HCT116 (cell line): ENCODE measurements around the gene MESD. TPM values are rescaled to one million over a fixed set of nuclear protein-coding genes. Genes with fewer than 3 reads are reported as not detected.
A peak's percentile ranks its signal among the peaks of the same experiment; 100 is the strongest.

Experiments
- ATAC-seq: fragments of 200-7000 bp; cut with Tn5 transposase; 2 replicates; pipeline ENCODE4 v1.9.1; 2020; ENCODE audit warnings: mild to moderate bottlenecking, moderate library complexity
- BruUV-seq: library from RNA; stranded (reverse); fragments of 400-500 nt; replicated peaks from 2 replicates; lab custom pipeline; 2021; lab: Mats Ljungman, UMichigan
- CTCF ChIA-PET: fragments of 300-600 bp; sonication (Branson Sonifier 250); formaldehyde crosslinking; loops from one replicate; lab custom pipeline; 2021; ENCODE audit warnings: antibody characterized with exemption; lab: Charles Lee
- POLR2A ChIA-PET: fragments of 300-600, 350-600 bp; sonication (Branson Sonifier 250); formaldehyde crosslinking; loops from one replicate; lab custom pipeline; 2021; ENCODE audit warnings: antibody characterized with exemption; lab: Charles Lee
- RAD21 ChIA-PET, 2 experiments: fragments of 300-600 bp; sonication (Branson Sonifier 250); formaldehyde crosslinking; loops; one replicate each; lab custom pipeline; 2023; ENCODE audit warnings: low total read pairs in 2 of 2; ENCODE audit not compliant: uncharacterized antibody in 2 of 2, unreplicated experiment in 2 of 2, low non-redundant PET in 1 of 2; lab: Charles Lee
- DNase-seq: peaks from one replicate; pipeline ENCODE4 v3.0.0-alpha.2; 2010; ENCODE audit warnings: low read depth, low spot score
- H2AFZ ChIP-seq: fragments of 200-600 bp; shearing (Covaris generic), sonication (generic); 2 replicates; pipeline ENCODE4 v1.6.1; 2017; ENCODE audit warnings: low read depth, mixed run types, mixed read lengths, antibody characterized with exemption, low read length; ENCODE audit not compliant: poor library complexity, severe bottlenecking
- H3K27ac ChIP-seq: 2 replicates; pipeline ENCODE4 v1.5.1; 2012; ENCODE audit warnings: low read depth, low read length
- H3K27me3 ChIP-seq: fragments of 200-600 bp; sonication (generic); 2 replicates; pipeline ENCODE4 v1.6.1; 2016; ENCODE audit warnings: mixed run types, low read length, mixed read lengths; ENCODE audit not compliant: insufficient read depth
- H3K36me3 ChIP-seq, 2 experiments: fragments of 200-500 bp in 1 of 2; fragments of 200-600 bp in 1 of 2; sonication (Bioruptor generic) in 1 of 2; sonication (generic) in 1 of 2; 2 replicates each; pipeline versions ENCODE4 v1.5.1 to v1.6.1; 2014 to 2016; ENCODE audit warnings: low read length in 2 of 2, inconsistent platforms in 1 of 2, mixed read lengths in 1 of 2, mixed run types in 1 of 2; ENCODE audit not compliant: insufficient read depth in 2 of 2, control insufficient read depth in 1 of 2
- H3K4me1 ChIP-seq, 2 experiments: fragments of 200-600 bp in 1 of 2; sonication (generic) in 1 of 2; 2 replicates each; pipeline versions ENCODE4 v1.5.1 to v1.6.1; 2012 to 2017; ENCODE audit warnings: low read length in 2 of 2, inconsistent platforms in 1 of 2, mild to moderate bottlenecking in 1 of 2, mixed read lengths in 1 of 2, mixed run types in 1 of 2, moderate library complexity in 1 of 2; ENCODE audit not compliant: insufficient read depth in 2 of 2, control insufficient read depth in 1 of 2
- H3K4me2 ChIP-seq: fragments of 200-600 bp; sonication (generic); 2 replicates; pipeline ENCODE4 v1.6.1; 2017; ENCODE audit warnings: mixed run types, low read length, mixed read lengths
- H3K4me3 ChIP-seq, 2 experiments: fragments of 200-600 bp in 1 of 2; sonication (generic) in 1 of 2; replicated peaks in 1 of 2; 2 replicates each; pipeline ENCODE4 v1.5.1; 2011 to 2016; ENCODE audit warnings: low read length in 2 of 2, control low read depth in 1 of 2, low read depth in 1 of 2, mild to moderate bottlenecking in 1 of 2, mixed read lengths in 1 of 2, mixed run types in 1 of 2
- H3K79me2 ChIP-seq: fragments of 200-600 bp; sonication (generic); 2 replicates; pipeline ENCODE4 v1.6.1; 2017; ENCODE audit warnings: mild to moderate bottlenecking, mixed run types, low read length, moderate library complexity, mixed read lengths; ENCODE audit not compliant: insufficient read depth
- H3K9ac ChIP-seq: fragments of 200-600 bp; sonication (generic); 2 replicates; pipeline ENCODE4 v1.6.1; 2016; ENCODE audit warnings: low read length, mixed read lengths
- H3K9me2 ChIP-seq: fragments of 200-600 bp; sonication (generic), shearing (Covaris generic); 2 replicates; pipeline ENCODE4 v1.6.1; 2017; ENCODE audit warnings: mixed run types, mild to moderate bottlenecking, moderate library complexity; ENCODE audit not compliant: insufficient read depth
- H3K9me3 ChIP-seq, 2 experiments: fragments of 200-500 bp in 1 of 2; fragments of 200-600 bp in 1 of 2; sonication (Bioruptor generic) in 1 of 2; sonication (generic) in 1 of 2; 2 replicates each; pipeline ENCODE4 v1.6.1; 2014 to 2017; ENCODE audit warnings: low read length in 2 of 2, mixed read lengths in 2 of 2, inconsistent platforms in 1 of 2, low read depth in 1 of 2, mild to moderate bottlenecking in 1 of 2, mixed run types in 1 of 2, moderate library complexity in 1 of 2; ENCODE audit not compliant: control insufficient read depth in 1 of 2, insufficient read depth in 1 of 2
- H4K20me1 ChIP-seq: fragments of 200-600 bp; sonication (generic), shearing (Covaris generic); 2 replicates; pipeline ENCODE4 v1.6.1; 2017; ENCODE audit warnings: mixed run types, mild to moderate bottlenecking, moderate library complexity; ENCODE audit not compliant: insufficient read depth
- CBX3 ChIP-seq: IDR thresholded peaks from 2 replicates; pipeline ENCODE4 v1.6.1; 2012; ENCODE audit warnings: low read depth
- CEBPB ChIP-seq: IDR thresholded peaks from 2 replicates; pipeline ENCODE4 v1.6.1; 2012; ENCODE audit warnings: low read depth
- EGR1 ChIP-seq: IDR thresholded peaks from 2 replicates; pipeline ENCODE4 v1.6.1; 2012; ENCODE audit warnings: low read depth
- EZH2 ChIP-seq: fragments of 200-600 bp; sonication (generic); IDR thresholded peaks from 2 replicates; pipeline ENCODE4 v1.6.1; 2017; ENCODE audit warnings: antibody characterized with exemption, mixed run types
- EZH2phosphoT487 ChIP-seq: fragments of 200-600 bp; IDR thresholded peaks from 2 replicates; pipeline ENCODE4 v1.6.1; 2018; ENCODE audit warnings: antibody characterized with exemption, borderline replicate concordance
- FOSL1 ChIP-seq: IDR thresholded peaks from 2 replicates; pipeline ENCODE4 v1.6.1; 2012; ENCODE audit warnings: low read depth
- POLR2A ChIP-seq: IDR thresholded peaks from 2 replicates; pipeline ENCODE4 v1.7.0; 2011; ENCODE audit warnings: borderline replicate concordance; ENCODE audit not compliant: insufficient read depth, insufficient read length; ENCODE audit errors: extremely low read depth
- POLR2AphosphoS5 ChIP-seq: IDR thresholded peaks from 2 replicates; pipeline ENCODE4 v1.6.1; 2011; ENCODE audit warnings: mild to moderate bottlenecking, low read depth, low read length, moderate library complexity
- RAD21 ChIP-seq: IDR thresholded peaks from 2 replicates; pipeline ENCODE4 v1.6.1; 2012; ENCODE audit warnings: low read depth, mild to moderate bottlenecking
- SIN3A ChIP-seq: IDR thresholded peaks from 2 replicates; pipeline ENCODE4 v1.6.1; 2012; ENCODE audit warnings: low read depth
- SP1 ChIP-seq: IDR thresholded peaks from 2 replicates; pipeline ENCODE4 v1.6.1; 2012; ENCODE audit warnings: low read depth
- SRF ChIP-seq: IDR thresholded peaks from 2 replicates; pipeline ENCODE4 v1.6.1; 2012; ENCODE audit warnings: low read depth
- YY1 ChIP-seq: IDR thresholded peaks from 2 replicates; pipeline ENCODE4 v1.6.1; 2011; ENCODE audit warnings: low read length, low read depth, moderate library complexity, mild to moderate bottlenecking; ENCODE audit not compliant: insufficient replicate concordance; ENCODE audit errors: extremely low read depth
- ZFX ChIP-seq: fragments of 450-650 bp; IDR thresholded peaks from 2 replicates; pipeline ENCODE4 v1.6.1; 2017
- ZNF274 ChIP-seq: fragments of 200-500 bp; sonication (Bioruptor generic); IDR thresholded peaks from 2 replicates; pipeline ENCODE4 v1.6.1; 2014; ENCODE audit warnings: mild to moderate bottlenecking, low read depth, low read length, inconsistent platforms
- intact Hi-C: fragments of 100-400 bp; cut with micrococcal nuclease; formaldehyde crosslinking; loops from 2 replicates; pipeline ENCODE4 v1.10.0; 2022
- total RNA-seq: library from RNA; stranded (reverse); gene quantifications from one replicate; pipeline ENCODE4 v1.2.1, GENCODE V29; 2021; ENCODE audit not compliant: unreplicated experiment
- TF ChIP-seq, protein P1 (sequence below): IDR thresholded peaks from 2 replicates; pipeline ENCODE4 v1.6.1; 2012
- TF ChIP-seq, protein P2 (sequence below), 3 experiments: fragments of 200-600 bp in 1 of 3; sonication (generic) in 1 of 3; IDR thresholded peaks in 2 of 3; conservative IDR thresholded peaks in 1 of 3; 2 replicates each; pipeline ENCODE4 v1.5.1; 2012 to 2017; ENCODE audit warnings: low read depth in 2 of 3, low read length in 2 of 3, antibody characterized with exemption in 1 of 3, borderline replicate concordance in 1 of 3, control low read depth in 1 of 3, mild to moderate bottlenecking in 1 of 3, mixed read lengths in 1 of 3, mixed run types in 1 of 3, moderate library complexity in 1 of 3; ENCODE audit not compliant: insufficient read depth in 1 of 3
- TF ChIP-seq, protein P3 (sequence below): IDR thresholded peaks from 2 replicates; pipeline ENCODE4 v1.6.1; 2011; ENCODE audit warnings: mild to moderate bottlenecking, low read length, moderate library complexity; ENCODE audit not compliant: insufficient replicate concordance; ENCODE audit errors: extremely low read depth
- TF ChIP-seq, protein P4 (sequence below): IDR thresholded peaks from 2 replicates; pipeline ENCODE4 v1.6.1; 2012
- TF ChIP-seq, protein P5 (sequence below): IDR thresholded peaks from 2 replicates; pipeline ENCODE4 v1.6.1; 2012; ENCODE audit warnings: low read depth

Gene MESD
- total RNA-seq, 1 experiment from 2014 or later = 22.5 TPM

DNA sequence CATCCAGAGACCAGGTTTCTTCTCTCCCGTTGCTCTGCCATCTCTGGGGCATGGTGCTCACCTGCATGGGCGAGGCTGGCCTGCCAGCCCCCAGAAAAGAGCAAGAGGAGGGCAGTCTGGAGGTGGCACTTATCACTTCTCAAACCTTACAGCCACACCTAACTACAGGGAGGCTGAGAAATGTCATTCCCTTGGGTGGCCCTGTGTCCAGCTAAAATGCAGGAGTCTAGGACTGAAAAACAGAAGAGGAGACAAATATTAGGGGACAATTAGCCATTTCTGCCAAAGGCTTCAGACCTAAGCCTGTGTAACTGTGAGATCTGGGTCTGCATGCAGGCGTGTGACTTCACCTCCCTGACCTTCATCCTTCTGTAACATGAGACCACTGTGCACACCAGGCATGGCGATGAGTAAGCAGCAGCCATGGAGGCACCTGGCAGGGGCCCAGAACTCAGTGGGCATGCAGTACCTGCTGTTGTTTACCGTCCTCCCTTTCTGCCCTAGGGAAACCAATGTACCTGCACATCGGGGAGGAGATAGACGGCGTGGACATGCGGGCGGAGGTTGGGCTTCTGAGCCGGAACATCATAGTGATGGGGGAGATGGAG, 83.4 kb downstream of the MESD start:
- ChIA-PET POLR2A (interaction anchor here (0.6 kb wide), 1 partner anchor 49 kb away, joined by 3 read pairs; no protein-coding TSS in a partner anchor), CTCF (no interaction called here), RAD21 (no interaction called here)
- no TSS peak for BruUV-seq
- Histone ChIP-seq H3K27me3 (no peaks in the 10 kb centered on the region), H3K79me2 (no peaks in the 10 kb centered on the region), H3K9me2 (no peaks in the 10 kb centered on the region), H2AFZ (no peak overlapping the region), H3K36me3 (no peaks in the 10 kb centered on the region; a peak in 1 of 4 replicates), H3K9ac (no peak overlapping the region), H3K4me1 (peaks cover 17 to 25% of the 10 kb centered on the region in 2 experiments), H3K4me3 (peak overlapping the region in 1 of 2 experiments; percentile 3; a peak in 1 of 4 replicates), H3K9me3 (peaks cover 5 to 6% of the 10 kb centered on the region in 2 experiments; a peak in 3 of 4 replicates), H3K27ac (peak overlapping the region; percentile 47), H3K4me2 (peak overlapping the region; percentile 56), H4K20me1 (no peaks in the 10 kb centered on the region)
- intact Hi-C loops = no loop called here
- DNase-seq = peak; percentile 44
- ATAC-seq = peak; percentile 91
- TF ChIP-seq EGR1 (no peak), POLR2A (no peak), SP1 (peak; percentile 68), FOSL1 (peak; percentile 64), EZH2 (no peak), SRF (no peak), CBX3 (peak; percentile 60), YY1 (peak; percentile 82), RAD21 (no peak), CEBPB (no peak), SIN3A (no peak; the same call in 1 of the 2 replicates), ZNF274 (no peak), ZFX (no peak), EZH2phosphoT487 (no peak), POLR2AphosphoS5 (peak; percentile 41; the same call in 1 of the 2 replicates)
- TF ChIP-seq, protein P1, sequence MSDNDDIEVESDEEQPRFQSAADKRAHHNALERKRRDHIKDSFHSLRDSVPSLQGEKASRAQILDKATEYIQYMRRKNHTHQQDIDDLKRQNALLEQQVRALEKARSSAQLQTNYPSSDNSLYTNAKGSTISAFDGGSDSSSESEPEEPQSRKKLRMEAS = peak; percentile 77
- TF ChIP-seq, protein P2, sequence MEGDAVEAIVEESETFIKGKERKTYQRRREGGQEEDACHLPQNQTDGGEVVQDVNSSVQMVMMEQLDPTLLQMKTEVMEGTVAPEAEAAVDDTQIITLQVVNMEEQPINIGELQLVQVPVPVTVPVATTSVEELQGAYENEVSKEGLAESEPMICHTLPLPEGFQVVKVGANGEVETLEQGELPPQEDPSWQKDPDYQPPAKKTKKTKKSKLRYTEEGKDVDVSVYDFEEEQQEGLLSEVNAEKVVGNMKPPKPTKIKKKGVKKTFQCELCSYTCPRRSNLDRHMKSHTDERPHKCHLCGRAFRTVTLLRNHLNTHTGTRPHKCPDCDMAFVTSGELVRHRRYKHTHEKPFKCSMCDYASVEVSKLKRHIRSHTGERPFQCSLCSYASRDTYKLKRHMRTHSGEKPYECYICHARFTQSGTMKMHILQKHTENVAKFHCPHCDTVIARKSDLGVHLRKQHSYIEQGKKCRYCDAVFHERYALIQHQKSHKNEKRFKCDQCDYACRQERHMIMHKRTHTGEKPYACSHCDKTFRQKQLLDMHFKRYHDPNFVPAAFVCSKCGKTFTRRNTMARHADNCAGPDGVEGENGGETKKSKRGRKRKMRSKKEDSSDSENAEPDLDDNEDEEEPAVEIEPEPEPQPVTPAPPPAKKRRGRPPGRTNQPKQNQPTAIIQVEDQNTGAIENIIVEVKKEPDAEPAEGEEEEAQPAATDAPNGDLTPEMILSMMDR (IDR thresholded peaks at IDR 0.05 in 2 of 3, conservative IDR thresholded peaks at IDR 0.05 in 1 of 3; ENCODE audit: borderline replicate concordance in 1 of 3, insufficient read depth in 1 of 3, low read depth in 2 of 3, low read length in 2 of 3) = no peak
- TF ChIP-seq, protein P3, sequence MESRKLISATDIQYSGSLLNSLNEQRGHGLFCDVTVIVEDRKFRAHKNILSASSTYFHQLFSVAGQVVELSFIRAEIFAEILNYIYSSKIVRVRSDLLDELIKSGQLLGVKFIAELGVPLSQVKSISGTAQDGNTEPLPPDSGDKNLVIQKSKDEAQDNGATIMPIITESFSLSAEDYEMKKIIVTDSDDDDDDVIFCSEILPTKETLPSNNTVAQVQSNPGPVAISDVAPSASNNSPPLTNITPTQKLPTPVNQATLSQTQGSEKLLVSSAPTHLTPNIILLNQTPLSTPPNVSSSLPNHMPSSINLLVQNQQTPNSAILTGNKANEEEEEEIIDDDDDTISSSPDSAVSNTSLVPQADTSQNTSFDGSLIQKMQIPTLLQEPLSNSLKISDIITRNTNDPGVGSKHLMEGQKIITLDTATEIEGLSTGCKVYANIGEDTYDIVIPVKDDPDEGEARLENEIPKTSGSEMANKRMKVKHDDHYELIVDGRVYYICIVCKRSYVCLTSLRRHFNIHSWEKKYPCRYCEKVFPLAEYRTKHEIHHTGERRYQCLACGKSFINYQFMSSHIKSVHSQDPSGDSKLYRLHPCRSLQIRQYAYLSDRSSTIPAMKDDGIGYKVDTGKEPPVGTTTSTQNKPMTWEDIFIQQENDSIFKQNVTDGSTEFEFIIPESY = no peak
- TF ChIP-seq, protein P4, sequence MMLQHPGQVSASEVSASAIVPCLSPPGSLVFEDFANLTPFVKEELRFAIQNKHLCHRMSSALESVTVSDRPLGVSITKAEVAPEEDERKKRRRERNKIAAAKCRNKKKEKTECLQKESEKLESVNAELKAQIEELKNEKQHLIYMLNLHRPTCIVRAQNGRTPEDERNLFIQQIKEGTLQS = no peak
- TF ChIP-seq, protein P5, sequence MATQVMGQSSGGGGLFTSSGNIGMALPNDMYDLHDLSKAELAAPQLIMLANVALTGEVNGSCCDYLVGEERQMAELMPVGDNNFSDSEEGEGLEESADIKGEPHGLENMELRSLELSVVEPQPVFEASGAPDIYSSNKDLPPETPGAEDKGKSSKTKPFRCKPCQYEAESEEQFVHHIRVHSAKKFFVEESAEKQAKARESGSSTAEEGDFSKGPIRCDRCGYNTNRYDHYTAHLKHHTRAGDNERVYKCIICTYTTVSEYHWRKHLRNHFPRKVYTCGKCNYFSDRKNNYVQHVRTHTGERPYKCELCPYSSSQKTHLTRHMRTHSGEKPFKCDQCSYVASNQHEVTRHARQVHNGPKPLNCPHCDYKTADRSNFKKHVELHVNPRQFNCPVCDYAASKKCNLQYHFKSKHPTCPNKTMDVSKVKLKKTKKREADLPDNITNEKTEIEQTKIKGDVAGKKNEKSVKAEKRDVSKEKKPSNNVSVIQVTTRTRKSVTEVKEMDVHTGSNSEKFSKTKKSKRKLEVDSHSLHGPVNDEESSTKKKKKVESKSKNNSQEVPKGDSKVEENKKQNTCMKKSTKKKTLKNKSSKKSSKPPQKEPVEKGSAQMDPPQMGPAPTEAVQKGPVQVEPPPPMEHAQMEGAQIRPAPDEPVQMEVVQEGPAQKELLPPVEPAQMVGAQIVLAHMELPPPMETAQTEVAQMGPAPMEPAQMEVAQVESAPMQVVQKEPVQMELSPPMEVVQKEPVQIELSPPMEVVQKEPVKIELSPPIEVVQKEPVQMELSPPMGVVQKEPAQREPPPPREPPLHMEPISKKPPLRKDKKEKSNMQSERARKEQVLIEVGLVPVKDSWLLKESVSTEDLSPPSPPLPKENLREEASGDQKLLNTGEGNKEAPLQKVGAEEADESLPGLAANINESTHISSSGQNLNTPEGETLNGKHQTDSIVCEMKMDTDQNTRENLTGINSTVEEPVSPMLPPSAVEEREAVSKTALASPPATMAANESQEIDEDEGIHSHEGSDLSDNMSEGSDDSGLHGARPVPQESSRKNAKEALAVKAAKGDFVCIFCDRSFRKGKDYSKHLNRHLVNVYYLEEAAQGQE = no peak
